Endothelial cell of umbilical vein (primary cell): ENCODE data around the gene BRWD1. TPM values are rescaled to one million over a fixed set of nuclear protein-coding genes. Genes with fewer than 3 reads are reported as not detected.

Experiments
- BruUV-seq: library from RNA; stranded (reverse); fragments of 400-500 nt; replicated peaks from 2 replicates; lab custom pipeline; 2021; lab: Mats Ljungman, UMichigan
- CTCF ChIA-PET: fragments of 300-600, 350-600 bp; sonication (Branson Sonifier 250); formaldehyde crosslinking; loops from one replicate; lab custom pipeline; 2021; ENCODE audit warnings: antibody characterized with exemption, inconsistent platforms; lab: Charles Lee
- POLR2A ChIA-PET: fragments of 300-600, 350-600 bp; sonication (Branson Sonifier 250); formaldehyde crosslinking; loops from one replicate; lab custom pipeline; 2021; ENCODE audit warnings: antibody characterized with exemption, inconsistent platforms; lab: Charles Lee
- DNase-seq: peaks from one replicate; pipeline ENCODE4 v3.0.0-alpha.2; 2011; ENCODE audit warnings: low read depth, low spot score
- FAIRE-seq: peaks from 2 replicates; lab custom pipeline; 2011; peaks lifted over from hg19 to GRCh38; lab: Jason Lieb, UNC
- H2AFZ ChIP-seq: 2 replicates; pipeline ENCODE4 v1.6.0; 2012; ENCODE audit warnings: low read depth, low read length, control low read depth, inconsistent platforms
- H3K27ac ChIP-seq: 2 replicates; pipeline ENCODE4 v1.5.1; 2011; ENCODE audit warnings: low read depth, mild to moderate bottlenecking, control low read depth, low read length, moderate library complexity; ENCODE audit not compliant: insufficient read depth
- H3K27me3 ChIP-seq, 2 experiments: 2 replicates each; pipeline versions ENCODE4 v1.6.0 to v1.6.1; 2011; ENCODE audit warnings: low read length in 2 of 2, mixed read lengths in 1 of 2; ENCODE audit not compliant: control insufficient read depth in 2 of 2, insufficient read depth in 2 of 2
- H3K36me3 ChIP-seq, 2 experiments: 2 replicates in 1 of 2; 3 replicates in 1 of 2; pipeline ENCODE4 v1.5.1; 2011; ENCODE audit warnings: low read length in 2 of 2, mild to moderate bottlenecking in 1 of 2, moderate library complexity in 1 of 2; ENCODE audit not compliant: control insufficient read depth in 2 of 2, insufficient read depth in 2 of 2; ENCODE audit errors: extremely low read depth in 1 of 2
- H3K4me1 ChIP-seq: 3 replicates; pipeline ENCODE4 v1.5.1; 2011; ENCODE audit warnings: mild to moderate bottlenecking, low read length; ENCODE audit not compliant: control insufficient read depth, insufficient read depth; ENCODE audit errors: extremely low read depth
- H3K4me2 ChIP-seq: 2 replicates; pipeline ENCODE4 v1.6.1; 2011; ENCODE audit warnings: low read length, control low read depth, mixed read lengths; ENCODE audit not compliant: insufficient read depth
- H3K4me3 ChIP-seq, 3 experiments: fragments of 200-600 bp in 1 of 3; sonication (generic), shearing (Covaris generic) in 1 of 3; replicated peaks in 1 of 3; 2 replicates each; pipeline ENCODE4 v1.5.1; 2011 to 2016; ENCODE audit warnings: control low read depth in 3 of 3, low read length in 3 of 3, mild to moderate bottlenecking in 2 of 3, inconsistent platforms in 1 of 3, low read depth in 1 of 3, moderate library complexity in 1 of 3; ENCODE audit not compliant: insufficient read depth in 1 of 3
- H3K79me2 ChIP-seq: 2 replicates; pipeline ENCODE4 v1.6.0; 2012; ENCODE audit warnings: low read length, inconsistent platforms; ENCODE audit not compliant: control insufficient read depth, insufficient read depth
- H3K9ac ChIP-seq: replicated peaks from 2 replicates; pipeline ENCODE3; 2011; ENCODE audit warnings: low read length, control low read depth; ENCODE audit not compliant: insufficient read depth; ENCODE audit errors: extremely low read depth
- H3K9me1 ChIP-seq: replicated peaks from 3 replicates; pipeline ENCODE4 v1.6.0; 2011; ENCODE audit warnings: mild to moderate bottlenecking, low read length; ENCODE audit not compliant: control insufficient read depth, insufficient read depth; ENCODE audit errors: extremely low read depth
- H3K9me3 ChIP-seq: replicated peaks from 2 replicates; pipeline ENCODE4 v1.5.1; 2012; ENCODE audit warnings: low read length, inconsistent platforms; ENCODE audit not compliant: control insufficient read depth, insufficient read depth
- H4K20me1 ChIP-seq: replicated peaks from 2 replicates; pipeline ENCODE3; 2011; ENCODE audit warnings: mild to moderate bottlenecking, low read length; ENCODE audit not compliant: control insufficient read depth, insufficient read depth; ENCODE audit errors: extremely low read depth
- EZH2 ChIP-seq: IDR thresholded peaks from 2 replicates; pipeline ENCODE4 v1.6.1; 2012; ENCODE audit warnings: borderline replicate concordance, low read depth, mild to moderate bottlenecking, moderate library complexity, low read length, inconsistent platforms; ENCODE audit not compliant: severe bottlenecking
- FOS ChIP-seq: IDR thresholded peaks from 2 replicates; pipeline ENCODE4 v1.6.1; 2011; ENCODE audit warnings: mild to moderate bottlenecking, low read length, moderate library complexity, borderline replicate concordance; ENCODE audit not compliant: insufficient read depth
- GATA2 ChIP-seq: IDR thresholded peaks from 2 replicates; pipeline ENCODE4 v1.7.0; 2011; ENCODE audit warnings: low read depth, mild to moderate bottlenecking, moderate library complexity, mixed read lengths, low read length; ENCODE audit not compliant: insufficient read length, insufficient read depth
- JUN ChIP-seq: IDR thresholded peaks from 2 replicates; pipeline ENCODE4 v1.6.1; 2011; ENCODE audit warnings: borderline replicate concordance, low read depth; ENCODE audit not compliant: insufficient read length, insufficient read depth
- MYC ChIP-seq: IDR thresholded peaks from one replicate; pipeline ENCODE4 v1.6.1; 2011; ENCODE audit warnings: mild to moderate bottlenecking, low read depth, low read length
- POLR2A ChIP-seq: IDR thresholded peaks from 2 replicates; pipeline ENCODE4 v1.6.1; 2012; ENCODE audit warnings: low read depth, mild to moderate bottlenecking, control low read depth, low read length
- POLR2AphosphoS5 ChIP-seq: IDR thresholded peaks from 2 replicates; pipeline ENCODE4 v1.6.1; 2012; ENCODE audit warnings: low read depth, mild to moderate bottlenecking, control low read depth, low read length, moderate library complexity; ENCODE audit not compliant: insufficient read depth
- dilution Hi-C: fragments of 300-500 bp; cut with MboI; formaldehyde crosslinking; loops from one replicate; pipeline ENCODE4 v1.15.0; 2019; ENCODE audit warnings: low sequenced_read_pairs; ENCODE audit not compliant: extremely low pct_ligation_motif_present
- intact Hi-C: fragments of 100-400 bp; cut with micrococcal nuclease; formaldehyde crosslinking; loops from one replicate; pipeline ENCODE4 v1.10.0; 2022
- polyA plus RNA-seq, 4 experiments: library from polyadenylated mRNA; depleted of rRNA in 3 of 4; stranded (reverse) in 3 of 4; unstranded in 1 of 4; fragments of >200 nt; gene quantifications; 2 replicates each; pipeline versions ENCODE4 v1.2.1 to v1.2.3, GENCODE V29; 2011 to 2012; ENCODE audit warnings: missing spikeins in 1 of 4
- total RNA-seq: library from RNA; stranded (reverse); gene quantifications from 2 replicates; pipeline ENCODE4 v1.2.3, GENCODE V29; 2021
- TF ChIP-seq, protein P1 (sequence below), 2 donors: IDR thresholded peaks; 1 replicate in 1 of 2; 2 replicates in 1 of 2; pipeline ENCODE4 v1.5.1; 2011; ENCODE audit warnings: low read length in 2 of 2, mild to moderate bottlenecking in 2 of 2, moderate library complexity in 2 of 2, control low read depth in 1 of 2, inconsistent platforms in 1 of 2, low read depth in 1 of 2; ENCODE audit not compliant: insufficient read depth in 1 of 2; ENCODE audit errors: extremely low read depth in 1 of 2
- TF ChIP-seq, protein P2 (sequence below): IDR thresholded peaks from 2 replicates; pipeline ENCODE4 v1.6.1; 2011; ENCODE audit not compliant: insufficient read depth, insufficient read length

The BRWD1 gene
- total and polyA plus RNA-seq, 2 donors (not counting 3 experiments of a cell fraction or from before 2014, with no cell fraction given) = 6.1 to 33.2 TPM

DNA sequence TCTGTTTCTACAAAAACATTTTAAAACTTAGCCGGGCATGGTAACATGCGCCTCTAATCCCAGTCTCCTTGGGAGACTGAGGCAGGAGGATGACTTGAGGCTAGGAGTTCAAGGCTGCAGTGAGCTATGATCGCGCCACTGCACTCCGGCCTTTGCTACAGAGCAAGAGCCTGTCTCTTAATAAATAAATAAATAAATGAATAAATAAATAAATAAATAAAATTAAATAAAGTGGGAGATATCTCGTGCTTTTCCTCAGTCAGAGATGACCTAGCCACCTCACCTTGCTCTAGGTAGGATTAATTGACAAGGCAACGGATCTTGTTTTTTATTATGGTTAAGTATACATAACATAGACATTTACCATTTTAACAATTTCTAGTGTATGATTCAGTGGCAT, 14.3 kb upstream of the BRWD1 start:
- Histone ChIP-seq H3K36me3 (no peaks in the 10 kb centered on the region), H3K27ac (no peak overlapping the region), H3K27me3 (peaks cover 3% of the 10 kb centered on the region in 2 experiments), H4K20me1 (no peaks in the 10 kb centered on the region), H3K9me1 (no peaks in the 10 kb centered on the region), H3K79me2 (no peaks in the 10 kb centered on the region), H3K9me3 (no peaks in the 10 kb centered on the region), H3K4me1 (no peaks in the 10 kb centered on the region), H2AFZ (no peak overlapping the region), H3K4me2 (no peak overlapping the region), H3K9ac (no peak overlapping the region), H3K4me3 (no peak overlapping the region)
- FAIRE-seq = no peak
- no TSS peak for BruUV-seq
- TF ChIP-seq POLR2AphosphoS5 (no peak), GATA2 (no peak), FOS (no peak)
- CTCF ChIA-PET = no interaction called here
- DNase-seq = no peak
- intact Hi-C loops (no loop called here), dilution Hi-C loops (no loop called here)
- POLR2A ChIA-PET = no interaction called here

DNA sequence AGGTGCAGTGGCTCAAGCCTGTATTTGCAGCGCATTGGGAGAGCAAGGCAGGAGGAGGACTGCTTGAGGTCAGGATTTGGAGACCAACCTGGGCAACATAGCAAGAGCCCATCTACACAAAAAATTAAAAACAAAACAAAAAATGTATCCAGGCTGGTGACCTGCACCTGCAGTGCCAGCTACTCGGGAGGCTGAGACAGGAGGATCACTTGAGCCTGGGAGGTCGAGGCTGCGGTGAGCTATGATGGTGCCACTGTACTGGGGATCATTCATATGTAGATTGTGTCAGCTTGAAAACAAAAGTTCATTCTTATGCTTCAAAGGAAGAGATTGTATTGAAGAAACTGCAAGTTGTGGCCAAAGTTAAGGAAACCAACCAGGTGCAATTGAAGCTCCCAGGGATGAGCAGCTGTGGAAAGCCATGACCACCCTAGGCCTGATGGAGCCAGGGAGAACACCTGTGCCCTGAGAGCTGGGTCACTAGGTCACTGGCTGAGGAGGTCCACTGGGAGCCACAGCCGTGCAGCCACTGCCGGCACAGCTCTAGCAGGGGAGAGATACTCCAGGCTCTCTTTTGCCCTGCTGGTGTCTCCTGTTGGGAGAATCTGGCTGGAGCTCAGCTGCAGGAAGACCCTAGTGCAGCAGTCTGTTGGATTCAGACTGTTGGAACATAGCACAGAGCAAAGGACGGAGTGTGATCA, 13.3 kb upstream of the BRWD1 start:
- POLR2A ChIA-PET = no interaction called here
- FAIRE-seq = no peak
- BruUV-seq = no TSS peak
- Histone ChIP-seq H3K79me2 (no peaks in the 10 kb centered on the region), H4K20me1 (no peaks in the 10 kb centered on the region), H3K36me3 (no peaks in the 10 kb centered on the region), H3K4me1 (no peaks in the 10 kb centered on the region), H3K9ac (no peak overlapping the region), H3K4me3 (no peak overlapping the region), H3K9me3 (no peaks in the 10 kb centered on the region), H3K9me1 (no peaks in the 10 kb centered on the region), H3K27ac (no peak overlapping the region), H3K27me3 (peaks cover 2 to 5% of the 10 kb centered on the region in 2 experiments), H3K4me2 (no peak overlapping the region), H2AFZ (no peak overlapping the region)
- intact Hi-C loops = no loop called here
- TF ChIP-seq POLR2AphosphoS5 (no peak), JUN (no peak), MYC (no peak), FOS (no peak), EZH2 (no peak), POLR2A (no peak)
- TF ChIP-seq, protein P1, sequence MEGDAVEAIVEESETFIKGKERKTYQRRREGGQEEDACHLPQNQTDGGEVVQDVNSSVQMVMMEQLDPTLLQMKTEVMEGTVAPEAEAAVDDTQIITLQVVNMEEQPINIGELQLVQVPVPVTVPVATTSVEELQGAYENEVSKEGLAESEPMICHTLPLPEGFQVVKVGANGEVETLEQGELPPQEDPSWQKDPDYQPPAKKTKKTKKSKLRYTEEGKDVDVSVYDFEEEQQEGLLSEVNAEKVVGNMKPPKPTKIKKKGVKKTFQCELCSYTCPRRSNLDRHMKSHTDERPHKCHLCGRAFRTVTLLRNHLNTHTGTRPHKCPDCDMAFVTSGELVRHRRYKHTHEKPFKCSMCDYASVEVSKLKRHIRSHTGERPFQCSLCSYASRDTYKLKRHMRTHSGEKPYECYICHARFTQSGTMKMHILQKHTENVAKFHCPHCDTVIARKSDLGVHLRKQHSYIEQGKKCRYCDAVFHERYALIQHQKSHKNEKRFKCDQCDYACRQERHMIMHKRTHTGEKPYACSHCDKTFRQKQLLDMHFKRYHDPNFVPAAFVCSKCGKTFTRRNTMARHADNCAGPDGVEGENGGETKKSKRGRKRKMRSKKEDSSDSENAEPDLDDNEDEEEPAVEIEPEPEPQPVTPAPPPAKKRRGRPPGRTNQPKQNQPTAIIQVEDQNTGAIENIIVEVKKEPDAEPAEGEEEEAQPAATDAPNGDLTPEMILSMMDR (IDR thresholded peaks at IDR 0.05; ENCODE audit: extremely low read depth in 1 of 2, insufficient read depth in 1 of 2, low read depth in 1 of 2, low read length in 2 of 2) = no peak
- TF ChIP-seq, protein P2, sequence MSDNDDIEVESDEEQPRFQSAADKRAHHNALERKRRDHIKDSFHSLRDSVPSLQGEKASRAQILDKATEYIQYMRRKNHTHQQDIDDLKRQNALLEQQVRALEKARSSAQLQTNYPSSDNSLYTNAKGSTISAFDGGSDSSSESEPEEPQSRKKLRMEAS = no peak
- no peak for DNase-seq
- CTCF ChIA-PET = interaction anchor here (0.7 to 1.3 kb wide), 2 partner anchors 14 to 61 kb away, joined by 3 read pairs; no protein-coding TSS in a partner anchor
- dilution Hi-C loops = no loop called here
